Activated CD8-positive, alpha-beta T cell treated with anti-CD3 and anti-CD28 coated beads for 36 hours (primary cell): ENCODE results near the gene ADIPOR2. TPM values are rescaled to one million over a fixed set of nuclear protein-coding genes. Genes with fewer than 3 reads are reported as not detected.
"Not testable (repeated sequence)": the region's sequence is repeated elsewhere in the genome, so short reads cannot be mapped to it uniquely, and the experiment has no call there.

Experiments used
- ATAC-seq: fragments of 200-7000 bp; cut with Tn5 transposase; one replicate; pipeline ENCODE4 v1.10.0; 2021; ENCODE audit warnings: mild to moderate bottlenecking, moderate library complexity
- CTCF ChIA-PET: fragments of 350-600 bp; sonication (Branson Sonifier 250); formaldehyde crosslinking; loops from one replicate; lab custom pipeline; 2021; ENCODE audit warnings: antibody characterized with exemption; lab: Charles Lee
- POLR2A ChIA-PET: fragments of 350-600 bp; sonication (Branson Sonifier 250); formaldehyde crosslinking; loops from one replicate; lab custom pipeline; 2021; ENCODE audit warnings: antibody characterized with exemption; lab: Charles Lee
- DNase-seq: peaks from one replicate; pipeline ENCODE4 v3.0.0-alpha.2; 2020
- H3K27ac Mint-ChIP-seq: one replicate; pipeline ENCODE4 v1.8.0; 2021; ENCODE audit warnings: mild to moderate bottlenecking, mixed read lengths
- H3K27me3 Mint-ChIP-seq: one replicate; pipeline ENCODE4 v1.8.0; 2021; ENCODE audit warnings: mixed read lengths
- H3K36me3 Mint-ChIP-seq: one replicate; pipeline ENCODE4 v1.8.0; 2021; ENCODE audit warnings: low read depth, mixed read lengths
- H3K4me1 Mint-ChIP-seq: one replicate; pipeline ENCODE4 v1.8.0; 2021; ENCODE audit warnings: low read depth, mixed read lengths
- H3K4me3 Mint-ChIP-seq: one replicate; pipeline ENCODE4 v1.8.0; 2021; ENCODE audit warnings: mild to moderate bottlenecking, moderate library complexity, mixed read lengths
- H3K9me3 Mint-ChIP-seq: one replicate; pipeline ENCODE4 v1.8.0; 2021; ENCODE audit warnings: mixed read lengths
- CTCF ChIP-seq: fragments of 200-600 bp; IDR thresholded peaks from one replicate; pipeline ENCODE4 v1.8.0; 2022; ENCODE audit warnings: antibody characterized with exemption, mild to moderate bottlenecking
- intact Hi-C: fragments of 100-400 bp; cut with micrococcal nuclease; formaldehyde crosslinking; loops from one replicate; pipeline ENCODE4 v1.10.0; 2022
- total RNA-seq, 2 experiments: library from RNA; stranded (reverse); gene quantifications; one replicate each; pipeline ENCODE4 v1.2.3, GENCODE V29; 2021

The ADIPOR2 gene
- total RNA-seq, 2 experiments from 2014 or later = 48.3 to 49.9 TPM

DNA sequence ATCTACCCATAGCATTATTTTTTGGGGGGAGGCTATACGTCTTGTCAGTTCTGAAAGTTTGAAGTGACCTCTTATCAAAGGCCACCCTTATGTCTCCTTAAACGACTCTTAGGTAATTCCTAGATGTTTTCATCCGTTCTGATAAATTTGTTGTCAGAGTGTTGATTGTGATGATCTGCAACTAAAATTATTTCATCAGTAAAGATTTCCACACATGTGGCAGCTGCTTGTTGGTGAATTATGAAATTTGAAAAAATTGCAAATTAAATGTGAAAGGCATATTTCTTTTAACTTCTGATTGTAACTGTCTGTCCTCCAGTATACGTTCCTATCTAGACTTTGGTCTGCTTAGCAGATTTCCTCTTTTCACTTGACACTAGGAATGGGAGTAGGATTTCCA lies 1.4 kb downstream of the ADIPOR2 start:
- CTCF ChIA-PET = interaction anchor here (1.7 to 2.1 kb wide), 2 partner anchors 11 to 99 kb away, joined by 4 to 13 read pairs; no protein-coding TSS in a partner anchor
- TF ChIP-seq CTCF = no peak
- ATAC-seq (no peak), DNase-seq (no peak)
- no peaks in the 10 kb centered on the region for H3K27me3 Mint-ChIP-seq
- no peaks in the 10 kb centered on the region for H3K9me3 Mint-ChIP-seq
- peaks cover 52% of the 10 kb centered on the region for H3K4me1 Mint-ChIP-seq
- H3K27ac Mint-ChIP-seq = peak overlapping the region; percentile 99
- POLR2A ChIA-PET = no interaction called here
- intact Hi-C loops = loop anchor here (10.0 kb wide), 1 partner anchor 53 kb away; no protein-coding TSS in a partner anchor
- peak overlapping the region; percentile 98 for H3K4me3 Mint-ChIP-seq
- peaks cover 21% of the 10 kb centered on the region for H3K36me3 Mint-ChIP-seq

GRCh38 chr12:1692895-1693610 lies 2.2 kb downstream of the ADIPOR2 start:
- H3K4me3 Mint-ChIP-seq = no peak overlapping the region
- H3K27me3 Mint-ChIP-seq = no peaks in the 10 kb centered on the region
- ChIA-PET CTCF (interaction anchor here (1.2 kb wide), 1 partner anchor 98 kb away, joined by 6 read pairs; no protein-coding TSS in a partner anchor), POLR2A (no interaction called here)
- intact Hi-C loops = loop anchor here (10.0 kb wide), 1 partner anchor 52 kb away; no protein-coding TSS in a partner anchor
- ATAC-seq (no peak), DNase-seq (no peak)
- H3K4me1 Mint-ChIP-seq = peaks cover 60% of the 10 kb centered on the region
- no peak for TF ChIP-seq CTCF
- no peak overlapping the region for H3K27ac Mint-ChIP-seq
- H3K36me3 Mint-ChIP-seq = peaks cover 24% of the 10 kb centered on the region
- no peaks in the 10 kb centered on the region for H3K9me3 Mint-ChIP-seq

- intact Hi-C loops = loop anchor here (10.0 kb wide), 1 partner anchor 50 kb away; no protein-coding TSS in a partner anchor
- ATAC-seq, H3K27ac Mint-ChIP-seq, H3K9me3 Mint-ChIP-seq, CTCF ChIA-PET, H3K27me3 Mint-ChIP-seq, H3K4me3 Mint-ChIP-seq, DNase-seq: not testable (repeated sequence)
- Mint-ChIP-seq H3K36me3 (peaks cover 32% of the 10 kb centered on the region), H3K4me1 (peaks cover 60% of the 10 kb centered on the region)
- POLR2A ChIA-PET = interaction anchor here (0.7 kb wide), 1 partner anchor 104 kb away, joined by 3 read pairs; no protein-coding TSS in a partner anchor
These were observed 4.2 kb downstream of the ADIPOR2 start for GRCh38 chr12:1695097-1695496.

GRCh38 chr12:1695886-1696670 lies 5.2 kb downstream of the ADIPOR2 start:
- Mint-ChIP-seq H3K27ac (no peak overlapping the region), H3K9me3 (no peaks in the 10 kb centered on the region), H3K4me1 (peaks cover 65% of the 10 kb centered on the region), H3K27me3 (no peaks in the 10 kb centered on the region), H3K4me3 (no peak overlapping the region), H3K36me3 (peaks cover 36% of the 10 kb centered on the region)
- intact Hi-C loops = loop anchor here (10.0 kb wide), 1 partner anchor 49 kb away; no protein-coding TSS in a partner anchor
- DNase-seq (no peak), ATAC-seq (no peak)
- no peak for TF ChIP-seq CTCF
- ChIA-PET POLR2A (interaction anchor here (1.1 kb wide), 1 partner anchor 47 kb away, joined by 3 read pairs; no protein-coding TSS in a partner anchor), CTCF (interaction anchor here (2.2 to 2.5 kb wide), 2 partner anchors 61 to 95 kb away, joined by 7 to 14 read pairs; no protein-coding TSS in a partner anchor)

DNA sequence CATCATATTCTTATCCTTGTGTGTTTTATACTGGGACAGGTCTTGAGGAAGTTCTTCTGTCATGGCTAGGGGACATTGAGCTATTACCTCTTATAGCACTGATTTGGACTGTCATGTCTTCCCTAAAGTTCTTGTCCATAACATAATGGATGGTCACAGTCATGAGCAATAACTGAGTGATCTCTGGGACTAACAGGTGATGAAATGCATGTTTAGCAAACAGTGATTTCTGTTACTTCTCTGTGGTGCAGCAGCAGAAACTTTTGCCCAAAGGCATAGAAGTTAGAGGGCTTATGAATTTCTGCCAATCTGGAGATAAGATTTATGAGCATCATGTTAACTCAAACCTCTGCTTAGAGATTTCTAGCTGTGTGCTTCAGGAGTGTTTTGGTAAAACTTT lies 5.9 kb downstream of the ADIPOR2 start:
- TF ChIP-seq CTCF = no peak
- intact Hi-C loops = loop anchor here (10.0 kb wide), 1 partner anchor 48 kb away; no protein-coding TSS in a partner anchor
- peaks cover 36% of the 10 kb centered on the region for H3K36me3 Mint-ChIP-seq
- H3K4me1 Mint-ChIP-seq = peaks cover 65% of the 10 kb centered on the region
- POLR2A ChIA-PET = interaction anchor here (0.6 to 1.1 kb wide), 2 partner anchors 48 to 58 kb away, joined by 3 read pairs; no protein-coding TSS in a partner anchor
- no peak overlapping the region for H3K27ac Mint-ChIP-seq
- no peaks in the 10 kb centered on the region for H3K9me3 Mint-ChIP-seq
- no peak for ATAC-seq
- no peaks in the 10 kb centered on the region for H3K27me3 Mint-ChIP-seq
- DNase-seq = no peak
- no peak overlapping the region for H3K4me3 Mint-ChIP-seq
- CTCF ChIA-PET = interaction anchor here (1.0 to 2.5 kb wide), 4 partner anchors 11 to 578 kb away, joined by 3 to 14 read pairs (median 6); no protein-coding TSS in a partner anchor
